ENCODE measurements around the gene UFSP2.

Gene UFSP2

DNA sequence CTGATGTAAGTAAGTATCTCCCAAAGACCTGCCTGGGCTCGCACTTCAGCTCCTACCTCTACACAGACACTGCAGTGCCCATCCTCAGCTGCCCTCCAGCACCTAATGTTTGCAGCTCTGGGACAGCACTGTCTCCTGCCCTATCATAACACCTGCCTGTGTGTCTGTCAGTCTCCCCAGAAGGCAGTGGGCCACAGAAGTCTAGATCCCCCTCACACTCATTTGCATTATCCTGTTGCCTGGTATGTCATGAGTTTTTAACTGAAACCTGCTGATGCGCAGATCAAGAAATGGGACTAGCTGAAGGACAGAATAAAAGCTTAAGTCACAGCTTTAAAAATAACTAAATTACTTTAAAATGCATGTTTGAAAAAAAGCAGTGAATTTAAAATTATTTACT lies 73.0 kb downstream of the UFSP2 start:
- no peak for DNase-seq (ENCODE audit: low spot score)

DNA sequence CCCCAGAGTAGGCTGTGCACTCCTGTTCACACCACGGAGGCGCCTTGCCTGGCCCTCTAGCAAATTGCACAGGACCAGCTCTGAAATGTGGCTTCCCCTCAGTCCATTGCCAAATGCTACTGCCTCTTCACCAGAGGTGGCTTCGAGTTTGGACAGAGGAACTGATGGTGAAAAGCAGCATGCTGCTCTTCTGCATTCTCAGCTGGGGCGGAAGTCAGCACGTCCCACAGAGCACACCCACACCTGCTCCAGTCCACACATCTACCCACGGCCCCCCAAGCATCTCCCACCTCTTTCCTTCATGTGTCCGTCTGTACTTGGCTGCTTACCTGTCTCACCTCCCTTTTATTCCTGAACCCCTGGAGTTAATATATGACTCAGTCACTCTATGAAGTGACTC lies 73.6 kb downstream of the UFSP2 start:
- DNase-seq (ENCODE audit: low spot score): no peak

- no peak for DNase-seq (ENCODE audit: low spot score)
Measured at GRCh38 chr4:185351691-185352090, 74.1 kb downstream of the UFSP2 start.

Small RNAs within 50 kb of the gene (small RNA-seq; reads per million reads assigned to genes)
- 0 reads per million in 2 experiments for gene RF00019

All from SK-N-DZ (cell line).